ENCODE measurements around the gene ADAM17.
A peak's percentile ranks its signal among the peaks of the same experiment; 100 is the strongest.
"Not testable (repeated sequence)": the region's sequence is repeated elsewhere in the genome, so short reads cannot be mapped to it uniquely, and the experiment has no call there.

Gene ADAM17

GRCh38 chr2:9519250-9519649 lies 36.4 kb downstream of the ADAM17 start:
- no peak for DNase-seq (ENCODE audit: low read depth)

- no peak for DNase-seq (ENCODE audit: low read depth)
These were observed 36.9 kb downstream of the ADAM17 start for GRCh38 chr2:9518780-9519179.

GRCh38 chr2:9518163-9518562 lies 37.5 kb downstream of the ADAM17 start:
- no peak for DNase-seq (ENCODE audit: low read depth)

- no peak for DNase-seq (ENCODE audit: low read depth)
These were observed 38.4 kb downstream of the ADAM17 start for GRCh38 chr2:9517118-9517782.

- not testable (repeated sequence) for DNase-seq (ENCODE audit: low read depth)
These were observed 41.7 kb downstream of the ADAM17 start for GRCh38 chr2:9513946-9514345.

- DNase-seq (ENCODE audit: low read depth) = no peak
These were observed 46.7 kb downstream of the ADAM17 start for GRCh38 chr2:9508931-9509330.

- no peak for DNase-seq (ENCODE audit: low read depth)
These were observed 57.4 kb downstream of the ADAM17 start for GRCh38 chr2:9498210-9498609.

- no peak for DNase-seq (ENCODE audit: low read depth)
These were observed 58.6 kb downstream of the ADAM17 start for GRCh38 chr2:9497017-9497416.

GRCh38 chr2:9494081-9494480 lies 61.5 kb downstream of the ADAM17 start:
- no peak for DNase-seq (ENCODE audit: low read depth)

GRCh38 chr2:9493478-9493877 lies 62.2 kb downstream of the ADAM17 start:
- no peak for DNase-seq (ENCODE audit: low read depth)

- DNase-seq (ENCODE audit: low read depth) = no peak
These were observed 62.7 kb downstream of the ADAM17 start for GRCh38 chr2:9492927-9493326.

GRCh38 chr2:9490789-9491188 lies 64.8 kb downstream of the ADAM17 start:
- no peak for DNase-seq (ENCODE audit: low read depth)

GRCh38 chr2:9488583-9489547 lies 66.8 kb downstream of the ADAM17 start:
- no peak for DNase-seq (ENCODE audit: low read depth)

- no peak for DNase-seq (ENCODE audit: low read depth)
These were observed 71.1 kb downstream of the ADAM17 start for GRCh38 chr2:9484533-9484932.

GRCh38 chr2:9483107-9483506 lies 72.5 kb downstream of the ADAM17 start:
- DNase-seq (ENCODE audit: low read depth) = no peak

GRCh38 chr2:9480157-9480556 lies 75.5 kb downstream of the ADAM17 start:
- no peak for DNase-seq (ENCODE audit: low read depth)

- DNase-seq (ENCODE audit: low read depth) = no peak
These were observed 77.1 kb downstream of the ADAM17 start for GRCh38 chr2:9478526-9478925.

- no peak for DNase-seq (ENCODE audit: low read depth)
These were observed 77.7 kb downstream of the ADAM17 start for GRCh38 chr2:9477914-9478313.

GRCh38 chr2:9474361-9475057 lies 81.1 kb downstream of the ADAM17 start, which contains the start of gene IAH1:
IAH1 (plus strand) TSS chr2:9474551; CDS start chr2:9474567, 16 bp downstream.
- peak; percentile 60 for DNase-seq (ENCODE audit: low read depth)

- DNase-seq (ENCODE audit: low read depth) = peak; percentile 36
These were observed 81.7 kb downstream of the ADAM17 start for GRCh38 chr2:9473985-9474360.

- DNase-seq (ENCODE audit: low read depth) = no peak
These were observed 82.2 kb downstream of the ADAM17 start for GRCh38 chr2:9473308-9473984.

GRCh38 chr2:9472511-9472910 lies 83.1 kb downstream of the ADAM17 start:
- DNase-seq (ENCODE audit: low read depth) = no peak
